HEK293T (cell line): Measurements from ENCODE around the gene AP5B1.

Source experiments
- CTCF ChIA-PET: fragments of 350-600 bp; formaldehyde crosslinking; extraction: SDS; loops from one replicate; lab custom pipeline; 2021; ENCODE audit warnings: antibody characterized with exemption, inconsistent platforms; lab: Yijun Ruan, JAX
- POLR2A ChIA-PET: fragments of 350-600 bp; formaldehyde crosslinking; extraction: SDS; loops from one replicate; lab custom pipeline; 2020; ENCODE audit warnings: antibody characterized with exemption, inconsistent platforms; lab: Yijun Ruan, JAX
- DNase-seq: peaks from one replicate; pipeline ENCODE4 v3.0.0; 2012; ENCODE audit warnings: mixed read lengths; ENCODE audit errors: extremely low spot score
- ARNT ChIP-seq: fragments of 450-650 bp; IDR thresholded peaks from 2 replicates; pipeline ENCODE4 v1.6.1; 2017; ENCODE audit warnings: mild to moderate bottlenecking
- BHLHE40 ChIP-seq: fragments of 450-650 bp; IDR thresholded peaks from 2 replicates; pipeline ENCODE4 v1.6.1; 2016; ENCODE audit warnings: mild to moderate bottlenecking, moderate library complexity, borderline replicate concordance
- CTBP1 ChIP-seq: fragments of 450-650 bp; IDR thresholded peaks from 2 replicates; pipeline ENCODE4 v1.6.1; 2016; ENCODE audit warnings: borderline replicate concordance
- ELF4 ChIP-seq: fragments of 450-650 bp; IDR thresholded peaks from 2 replicates; pipeline ENCODE4 v1.6.1; 2017; ENCODE audit warnings: antibody characterized with exemption
- FOXA1 ChIP-seq: fragments of 450-650 bp; IDR thresholded peaks from 2 replicates; pipeline ENCODE4 v1.6.1; 2016; ENCODE audit warnings: mild to moderate bottlenecking
- FOXK2 ChIP-seq: fragments of 450-650 bp; IDR thresholded peaks from 2 replicates; pipeline ENCODE4 v1.6.1; 2016; ENCODE audit warnings: mild to moderate bottlenecking
- FOXM1 ChIP-seq: fragments of 450-650 bp; IDR thresholded peaks from 2 replicates; pipeline ENCODE4 v1.6.1; 2017; ENCODE audit warnings: mild to moderate bottlenecking, borderline replicate concordance
- HDGF ChIP-seq: fragments of 450-650 bp; IDR thresholded peaks from 2 replicates; pipeline ENCODE4 v1.6.1; 2017; ENCODE audit warnings: antibody characterized with exemption, borderline replicate concordance
- L3MBTL2 ChIP-seq: fragments of 450-650 bp; conservative IDR thresholded peaks from 2 replicates; pipeline ENCODE4 v1.6.1; 2016; ENCODE audit warnings: mild to moderate bottlenecking
- LEF1 ChIP-seq: fragments of 450-650 bp; IDR thresholded peaks from 2 replicates; pipeline ENCODE4 v1.6.1; 2017; ENCODE audit warnings: mild to moderate bottlenecking, borderline replicate concordance
- NFRKB ChIP-seq: fragments of 450-650 bp; IDR thresholded peaks from 2 replicates; pipeline ENCODE4 v1.6.1; 2016; ENCODE audit warnings: mild to moderate bottlenecking, moderate library complexity
- PKNOX1 ChIP-seq: fragments of 450-650 bp; IDR thresholded peaks from 2 replicates; pipeline ENCODE4 v1.6.1; 2016
- SP1 ChIP-seq: fragments of 450-650 bp; IDR thresholded peaks from 2 replicates; pipeline ENCODE4 v1.6.1; 2017
- SUZ12 ChIP-seq: fragments of 450-650 bp; IDR thresholded peaks from 2 replicates; pipeline ENCODE4 v1.6.1; 2016; ENCODE audit warnings: mild to moderate bottlenecking
- TARDBP ChIP-seq: fragments of 450-650 bp; IDR thresholded peaks from 2 replicates; pipeline ENCODE4 v1.6.1; 2016
- ZNF384 ChIP-seq: fragments of 450-650 bp; IDR thresholded peaks from 2 replicates; pipeline ENCODE4 v1.6.1; 2016

The AP5B1 gene

GRCh38 chr11:65777821-65778361 is 2.9 kb downstream of the AP5B1 start:
- CTCF ChIA-PET: no interaction called here
- TF ChIP-seq BHLHE40 (no peak), PKNOX1 (no peak), NFRKB (no peak), ZNF384 (no peak), SP1 (no peak), FOXK2 (no peak), FOXA1 (no peak), FOXM1 (no peak), ELF4 (no peak), SUZ12 (no peak)
- DNase-seq: no peak
- POLR2A ChIA-PET: interaction anchor here (2.0 to 2.3 kb wide), 2 partner anchors 58 to 113 kb away, joined by 4 to 10 read pairs; partner anchors contain the start of genes CCDC85B and RNASEH2C

- ChIA-PET POLR2A (interaction anchor here (1.1 to 2.3 kb wide), 6 partner anchors 41 to 114 kb away, joined by 3 to 10 read pairs (median 4); partner anchors contain the start of genes CCDC85B, KAT5 and RNASEH2C), CTCF (no interaction called here)
- DNase-seq: no peak
- TF ChIP-seq HDGF (no peak), LEF1 (no peak), TARDBP (no peak), SUZ12 (no peak), BHLHE40 (no peak), PKNOX1 (no peak), FOXA1 (no peak), FOXK2 (no peak), FOXM1 (no peak), ZNF384 (no peak), NFRKB (no peak), CTBP1 (no peak), SP1 (no peak), ELF4 (no peak), ARNT (no peak), L3MBTL2 (no peak)
Observed at GRCh38 chr11:65777241-65777640, 3.5 kb downstream of the AP5B1 start.

- POLR2A ChIA-PET: interaction anchor here (1.1 to 2.3 kb wide), 6 partner anchors 41 to 114 kb away, joined by 3 to 10 read pairs (median 4); partner anchors contain the start of genes CCDC85B, KAT5 and RNASEH2C
- CTCF ChIA-PET: no interaction called here
- DNase-seq: no peak
- TF ChIP-seq FOXK2 (no peak), ARNT (no peak), L3MBTL2 (no peak), NFRKB (no peak), ELF4 (no peak), FOXA1 (no peak), PKNOX1 (no peak), TARDBP (no peak), ZNF384 (no peak), BHLHE40 (no peak), FOXM1 (no peak), LEF1 (no peak), CTBP1 (no peak)
Observed at GRCh38 chr11:65776710-65777141, 4.0 kb downstream of the AP5B1 start.

- CTCF ChIA-PET: no interaction called here
- no peak for DNase-seq
- POLR2A ChIA-PET: interaction anchor here (1.1 to 2.0 kb wide), 5 partner anchors 42 to 115 kb away, joined by 3 to 6 read pairs (median 4); partner anchors contain the start of genes CCDC85B and KAT5
- TF ChIP-seq PKNOX1 (no peak), L3MBTL2 (no peak), FOXK2 (no peak), LEF1 (no peak), BHLHE40 (no peak)
Observed at GRCh38 chr11:65776196-65776595, 4.6 kb downstream of the AP5B1 start.

- peak; percentile 2 for DNase-seq
- POLR2A ChIA-PET: interaction anchor here (1.0 to 1.3 kb wide), 2 partner anchors 10 to 63 kb away, joined by 3 to 4 read pairs; partner anchors contain the start of gene KAT5
- CTCF ChIA-PET: no interaction called here
- TF ChIP-seq CTBP1 (no peak), ZNF384 (no peak), TARDBP (no peak), HDGF (no peak), FOXK2 (no peak), LEF1 (no peak), BHLHE40 (no peak), PKNOX1 (no peak), L3MBTL2 (no peak)
Observed at GRCh38 chr11:65774525-65775306, 6.1 kb downstream of the AP5B1 start.
